Midbrain (tissue), 1 donor: ENCODE measurements around the gene CMIP.

Experiments
- DNase-seq: peaks from one replicate; lab custom pipeline; 2025; lab: John Stamatoyannopoulos, UW

Gene CMIP

GRCh38 chr16:81462683-81463082, 18.1 kb downstream of the CMIP start:
- no peak for DNase-seq

- DNase-seq: peak; percentile 27
These were observed 18.8 kb downstream of the CMIP start for GRCh38 chr16:81463296-81463890.

- DNase-seq: no peak
These were observed 19.7 kb downstream of the CMIP start for GRCh38 chr16:81464279-81464678.

- DNase-seq: no peak
These were observed 20.9 kb downstream of the CMIP start for GRCh38 chr16:81465375-81465943.

- peak; percentile 55 for DNase-seq
These were observed 21.9 kb downstream of the CMIP start for GRCh38 chr16:81466356-81466980.

- no peak for DNase-seq
These were observed 22.5 kb downstream of the CMIP start for GRCh38 chr16:81467072-81467471.

- DNase-seq: no peak
These were observed 23.2 kb downstream of the CMIP start for GRCh38 chr16:81467815-81468214.

- no peak for DNase-seq
These were observed 23.8 kb downstream of the CMIP start for GRCh38 chr16:81468269-81468902.

- no peak for DNase-seq
These were observed 24.6 kb downstream of the CMIP start for GRCh38 chr16:81469183-81469677.

- peak; percentile 53 for DNase-seq
These were observed 25.3 kb downstream of the CMIP start for GRCh38 chr16:81469710-81470535.

- DNase-seq: no peak
These were observed 26.4 kb downstream of the CMIP start for GRCh38 chr16:81470796-81471636.

- no peak for DNase-seq
These were observed 27.3 kb downstream of the CMIP start for GRCh38 chr16:81471882-81472281.

- no peak for DNase-seq
These were observed 27.8 kb downstream of the CMIP start for GRCh38 chr16:81472391-81472790.

GRCh38 chr16:81473066-81473488, 28.5 kb downstream of the CMIP start:
- no peak for DNase-seq

- DNase-seq: no peak
These were observed 28.9 kb downstream of the CMIP start for GRCh38 chr16:81473558-81473957.

- DNase-seq: no peak
These were observed 29.7 kb downstream of the CMIP start for GRCh38 chr16:81473969-81474959.

GRCh38 chr16:81477697-81478693, 33.4 kb downstream of the CMIP start:
- DNase-seq: no peak

- peak; percentile 38 for DNase-seq
These were observed 34.4 kb downstream of the CMIP start for GRCh38 chr16:81478876-81479511.
